ENCODE measurements around the gene RFC3. TPM values are rescaled to one million over a fixed set of nuclear protein-coding genes. Genes with fewer than 3 reads are reported as not detected.

RFC3 gene
- total and polyA plus RNA-seq, 4 donors: 6.3 to 16.5 (median 8.5) TPM

DNA sequence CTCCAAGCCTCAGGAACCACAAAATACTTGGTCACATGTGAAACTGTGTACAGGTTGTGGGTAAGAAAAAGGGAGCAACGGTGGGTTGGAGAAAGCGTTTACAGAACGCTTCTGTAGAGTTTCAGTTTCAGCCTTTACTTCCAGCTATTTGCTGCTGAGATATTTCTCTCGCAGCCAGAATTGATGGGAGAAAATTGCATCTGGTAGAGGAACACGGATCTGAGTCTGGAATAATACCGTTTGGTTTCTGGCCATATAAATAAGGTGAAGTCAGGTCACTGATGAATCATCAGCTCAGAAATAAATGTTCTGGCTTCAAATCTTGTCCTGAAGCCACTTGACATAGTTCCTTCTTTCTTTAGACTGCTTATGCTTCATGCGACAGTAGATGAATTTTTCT is 20.3 kb upstream of the RFC3 start:
- Histone ChIP-seq H3K9ac (ENCODE audit: insufficient read depth in 1 of 2, low read length in 2 of 2) (no peak overlapping the region), H3K27ac (ENCODE audit: low read depth in 1 of 2, low read length in 1 of 2) (peak overlapping the region in 1 of 2 donors; percentile 96), H3K27me3 (ENCODE audit: control insufficient read depth in 3 of 3, insufficient read depth in 3 of 3, low read length in 2 of 3) (no peaks in the 10 kb centered on the region), H3K4me1 (ENCODE audit: control insufficient read depth in 5 of 5, insufficient read depth in 5 of 5, low read length in 5 of 5) (peaks cover 0 to 8% (median 0%) of the 10 kb centered on the region in 5 donors), H3K9me3 (ENCODE audit: control insufficient read depth in 4 of 4, insufficient read depth in 3 of 4, low read length in 3 of 4) (no peaks in the 10 kb centered on the region), H3K36me3 (ENCODE audit: control insufficient read depth in 4 of 4, insufficient read depth in 4 of 4, low read length in 4 of 4) (no peaks in the 10 kb centered on the region), H3K4me3 (no peak overlapping the region)
- WGBS, 2 donors: 35 to 55% methylated on average over 7 of the region's 7 CpGs
- ATAC-seq (ENCODE audit: insufficient read depth, low FRiP score) (no peak), DNase-seq (no peak)
- TF ChIP-seq CTCF (IDR thresholded peaks at IDR 0.05; ENCODE audit: control extremely low read depth, extremely low read depth): no peak

DNA sequence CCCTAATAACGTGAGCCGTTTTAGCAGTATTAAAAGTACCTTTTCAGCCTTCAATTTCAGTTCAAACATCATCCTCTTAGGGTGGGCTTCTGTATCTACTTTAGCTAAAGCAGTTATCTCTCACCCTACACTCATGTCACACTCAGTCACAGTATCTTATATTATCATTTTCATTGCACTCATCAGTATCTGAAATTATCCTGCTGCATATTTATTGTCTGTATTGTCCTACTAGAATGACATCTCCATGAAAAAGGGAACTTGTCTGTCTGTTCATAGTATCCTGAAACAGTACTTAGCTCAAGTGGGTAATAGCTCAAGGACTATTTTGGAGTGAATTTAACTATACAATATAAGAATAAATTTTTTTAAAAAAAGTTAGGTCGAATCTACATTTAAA is 19.9 kb upstream of the RFC3 start:
- Histone ChIP-seq H3K36me3 (ENCODE audit: control insufficient read depth in 4 of 4, insufficient read depth in 4 of 4, low read length in 4 of 4) (no peaks in the 10 kb centered on the region), H3K27ac (ENCODE audit: low read depth in 1 of 2, low read length in 1 of 2) (peak overlapping the region in 1 of 2 donors; percentile 96), H3K27me3 (ENCODE audit: control insufficient read depth in 3 of 3, insufficient read depth in 3 of 3, low read length in 2 of 3) (no peaks in the 10 kb centered on the region), H3K4me1 (ENCODE audit: control insufficient read depth in 5 of 5, insufficient read depth in 5 of 5, low read length in 5 of 5) (peaks cover 0 to 8% (median 0%) of the 10 kb centered on the region in 5 donors), H3K9ac (ENCODE audit: insufficient read depth in 1 of 2, low read length in 2 of 2) (no peak overlapping the region), H3K9me3 (ENCODE audit: control insufficient read depth in 4 of 4, insufficient read depth in 3 of 4, low read length in 3 of 4) (no peaks in the 10 kb centered on the region), H3K4me3 (no peak overlapping the region)
- DNase-seq (no peak), ATAC-seq (ENCODE audit: insufficient read depth, low FRiP score) (no peak)
- 42 to 55% methylated on average over 3 of the region's 3 CpGs for WGBS, 2 donors
- TF ChIP-seq CTCF (IDR thresholded peaks at IDR 0.05; ENCODE audit: control extremely low read depth, extremely low read depth): no peak

- H3K27me3 ChIP-seq (ENCODE audit: control insufficient read depth in 3 of 3, insufficient read depth in 3 of 3, low read length in 2 of 3): no peaks in the 10 kb centered on the region
- peak overlapping the region in 1 of 2 donors; percentile 53 for H3K9ac ChIP-seq (ENCODE audit: insufficient read depth in 1 of 2, low read length in 2 of 2)
- peak; percentile 10 for TF ChIP-seq CTCF (IDR thresholded peaks at IDR 0.05; ENCODE audit: control extremely low read depth, extremely low read depth)
- no peaks in the 10 kb centered on the region for H3K36me3 ChIP-seq (ENCODE audit: control insufficient read depth in 4 of 4, insufficient read depth in 4 of 4, low read length in 4 of 4)
- WGBS, 2 donors: 41 to 42% methylated on average over 6 of the region's 6 CpGs
- H3K4me3 ChIP-seq: no peak overlapping the region
- DNase-seq: peak in 2 of 3 donors; percentile 75 to 82
- no peaks in the 10 kb centered on the region for H3K9me3 ChIP-seq (ENCODE audit: control insufficient read depth in 4 of 4, insufficient read depth in 3 of 4, low read length in 3 of 4)
- no peak for ATAC-seq (ENCODE audit: insufficient read depth, low FRiP score)
- H3K4me1 ChIP-seq (ENCODE audit: control insufficient read depth in 5 of 5, insufficient read depth in 5 of 5, low read length in 5 of 5): peaks cover 0 to 8% (median 0%) of the 10 kb centered on the region in 5 donors
- peak overlapping the region in 1 of 2 donors; percentile 7 for H3K27ac ChIP-seq (ENCODE audit: low read depth in 1 of 2, low read length in 1 of 2)
Observed at GRCh38 chr13:33799950-33800592, 17.9 kb upstream of the RFC3 start.

Measured in lung (tissue), 12 donors.